ENCODE results near the gene SLC25A6. TPM values are rescaled to one million over a fixed set of nuclear protein-coding genes. Genes with fewer than 3 reads are reported as not detected.
A peak's percentile ranks its signal among the peaks of the same experiment; 100 is the strongest.

Gene SLC25A6
- total and polyA plus RNA-seq, 9 of the 15 experiments (the other 6 are each of a cell fraction or from before 2014, with no cell fraction given) = 24.6 to 330 (median 129) TPM

DNA sequence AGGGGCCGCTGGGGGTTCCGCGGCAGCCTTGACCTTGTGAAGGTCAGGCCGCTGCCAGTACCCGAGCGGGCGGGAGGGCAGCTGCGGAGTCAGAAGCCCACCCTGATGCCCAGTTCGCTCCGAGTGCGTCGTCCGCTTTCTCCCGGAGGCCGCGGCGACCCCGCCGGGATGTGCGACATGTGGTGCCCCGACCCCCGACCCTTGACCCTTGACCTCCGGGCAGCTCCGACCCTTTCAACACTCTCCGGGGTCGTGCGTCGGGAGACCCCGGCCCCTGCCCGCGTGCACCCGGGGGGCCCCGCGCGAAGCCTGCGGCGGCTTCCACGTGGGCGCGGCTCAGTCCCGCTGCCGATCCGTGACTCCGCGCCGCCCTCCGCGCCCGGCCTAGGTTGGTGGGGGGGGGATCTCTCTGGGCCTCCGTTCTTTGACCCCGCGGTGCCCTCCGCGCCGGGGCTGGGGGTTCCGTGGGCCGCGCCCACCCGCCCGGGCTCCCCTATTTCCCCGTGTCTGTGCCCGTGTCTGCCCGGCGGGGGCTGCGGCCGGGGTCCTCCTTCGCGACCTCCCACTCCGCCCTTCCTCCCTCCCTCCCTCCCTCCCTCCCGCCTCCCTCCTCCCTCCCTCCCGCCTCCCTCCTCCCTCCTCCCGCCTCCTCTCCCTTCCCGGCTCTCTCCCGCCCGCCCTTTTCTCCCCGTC, 609 bp upstream of the SLC25A6 start (continued):
- TF ChIP-seq, protein P1, sequence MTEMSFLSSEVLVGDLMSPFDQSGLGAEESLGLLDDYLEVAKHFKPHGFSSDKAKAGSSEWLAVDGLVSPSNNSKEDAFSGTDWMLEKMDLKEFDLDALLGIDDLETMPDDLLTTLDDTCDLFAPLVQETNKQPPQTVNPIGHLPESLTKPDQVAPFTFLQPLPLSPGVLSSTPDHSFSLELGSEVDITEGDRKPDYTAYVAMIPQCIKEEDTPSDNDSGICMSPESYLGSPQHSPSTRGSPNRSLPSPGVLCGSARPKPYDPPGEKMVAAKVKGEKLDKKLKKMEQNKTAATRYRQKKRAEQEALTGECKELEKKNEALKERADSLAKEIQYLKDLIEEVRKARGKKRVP (CRISPR knock-in tag; IDR thresholded peaks at IDR 0.05) = peak; percentile 59; the same call in 1 of the 2 replicates
- TF ChIP-seq HDAC1 (IDR thresholded peaks at IDR 0.05) (peak in 1 of 2 experiments; percentile 8; a peak in 2 of 4 replicates), ZNF263 (CRISPR knock-in tag; IDR thresholded peaks at IDR 0.05; ENCODE audit: borderline replicate concordance) (peak; percentile 95), ATF7 (IDR thresholded peaks at IDR 0.05) (peak; percentile 22; the same call in 1 of the 2 replicates), ZNF239 (CRISPR knock-in tag; IDR thresholded peaks at IDR 0.05) (peak; percentile 77), ARNT (IDR thresholded peaks at IDR 0.05) (no peak), SIX5 (IDR thresholded peaks at IDR 0.05; ENCODE audit: borderline replicate concordance in 1 of 2, insufficient read depth in 1 of 2, low read depth in 1 of 2, low read length in 2 of 2) (0 out of 4 replicates have a peak, but pooled peaks of 1 of the 2 experiments have one; percentile 18), PCBP1 (IDR thresholded peaks at IDR 0.05; ENCODE audit: low read depth, low read length, poor library complexity, severe bottlenecking) (peak; percentile 37), MTA3 (IDR thresholded peaks at IDR 0.05; ENCODE audit: borderline replicate concordance) (peak; percentile 62; the same call in 1 of the 2 replicates)
- TF ChIP-seq, protein P2, sequence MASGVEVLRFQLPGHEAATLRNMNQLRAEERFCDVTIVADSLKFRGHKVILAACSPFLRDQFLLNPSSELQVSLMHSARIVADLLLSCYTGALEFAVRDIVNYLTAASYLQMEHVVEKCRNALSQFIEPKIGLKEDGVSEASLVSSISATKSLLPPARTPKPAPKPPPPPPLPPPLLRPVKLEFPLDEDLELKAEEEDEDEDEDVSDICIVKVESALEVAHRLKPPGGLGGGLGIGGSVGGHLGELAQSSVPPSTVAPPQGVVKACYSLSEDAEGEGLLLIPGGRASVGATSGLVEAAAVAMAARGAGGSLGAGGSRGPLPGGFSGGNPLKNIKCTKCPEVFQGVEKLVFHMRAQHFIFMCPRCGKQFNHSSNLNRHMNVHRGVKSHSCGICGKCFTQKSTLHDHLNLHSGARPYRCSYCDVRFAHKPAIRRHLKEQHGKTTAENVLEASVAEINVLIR (CRISPR knock-in tag; IDR thresholded peaks at IDR 0.05) = peak; percentile 37; the same call in 1 of the 2 replicates
- TF ChIP-seq, protein P3, sequence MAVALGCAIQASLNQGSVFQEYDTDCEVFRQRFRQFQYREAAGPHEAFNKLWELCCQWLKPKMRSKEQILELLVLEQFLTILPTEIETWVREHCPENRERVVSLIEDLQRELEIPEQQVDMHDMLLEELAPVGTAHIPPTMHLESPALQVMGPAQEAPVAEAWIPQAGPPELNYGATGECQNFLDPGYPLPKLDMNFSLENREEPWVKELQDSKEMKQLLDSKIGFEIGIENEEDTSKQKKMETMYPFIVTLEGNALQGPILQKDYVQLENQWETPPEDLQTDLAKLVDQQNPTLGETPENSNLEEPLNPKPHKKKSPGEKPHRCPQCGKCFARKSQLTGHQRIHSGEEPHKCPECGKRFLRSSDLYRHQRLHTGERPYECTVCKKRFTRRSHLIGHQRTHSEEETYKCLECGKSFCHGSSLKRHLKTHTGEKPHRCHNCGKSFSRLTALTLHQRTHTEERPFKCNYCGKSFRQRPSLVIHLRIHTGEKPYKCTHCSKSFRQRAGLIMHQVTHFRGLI (CRISPR knock-in tag; IDR thresholded peaks at IDR 0.05) = peak; percentile 77
- TF ChIP-seq, protein P4, sequence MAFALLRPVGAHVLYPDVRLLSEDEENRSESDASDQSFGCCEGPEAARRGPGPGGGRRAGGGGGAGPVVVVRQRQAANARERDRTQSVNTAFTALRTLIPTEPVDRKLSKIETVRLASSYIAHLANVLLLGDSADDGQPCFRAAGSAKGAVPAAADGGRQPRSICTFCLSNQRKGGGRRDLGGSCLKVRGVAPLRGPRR (CRISPR knock-in tag; IDR thresholded peaks at IDR 0.05) = peak; percentile 87; the same call in 1 of the 2 replicates
- TF ChIP-seq, protein P5, sequence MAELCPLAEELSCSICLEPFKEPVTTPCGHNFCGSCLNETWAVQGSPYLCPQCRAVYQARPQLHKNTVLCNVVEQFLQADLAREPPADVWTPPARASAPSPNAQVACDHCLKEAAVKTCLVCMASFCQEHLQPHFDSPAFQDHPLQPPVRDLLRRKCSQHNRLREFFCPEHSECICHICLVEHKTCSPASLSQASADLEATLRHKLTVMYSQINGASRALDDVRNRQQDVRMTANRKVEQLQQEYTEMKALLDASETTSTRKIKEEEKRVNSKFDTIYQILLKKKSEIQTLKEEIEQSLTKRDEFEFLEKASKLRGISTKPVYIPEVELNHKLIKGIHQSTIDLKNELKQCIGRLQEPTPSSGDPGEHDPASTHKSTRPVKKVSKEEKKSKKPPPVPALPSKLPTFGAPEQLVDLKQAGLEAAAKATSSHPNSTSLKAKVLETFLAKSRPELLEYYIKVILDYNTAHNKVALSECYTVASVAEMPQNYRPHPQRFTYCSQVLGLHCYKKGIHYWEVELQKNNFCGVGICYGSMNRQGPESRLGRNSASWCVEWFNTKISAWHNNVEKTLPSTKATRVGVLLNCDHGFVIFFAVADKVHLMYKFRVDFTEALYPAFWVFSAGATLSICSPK (IDR thresholded peaks at IDR 0.05; ENCODE audit: borderline replicate concordance) = no peak
- TF ChIP-seq, protein P6, sequence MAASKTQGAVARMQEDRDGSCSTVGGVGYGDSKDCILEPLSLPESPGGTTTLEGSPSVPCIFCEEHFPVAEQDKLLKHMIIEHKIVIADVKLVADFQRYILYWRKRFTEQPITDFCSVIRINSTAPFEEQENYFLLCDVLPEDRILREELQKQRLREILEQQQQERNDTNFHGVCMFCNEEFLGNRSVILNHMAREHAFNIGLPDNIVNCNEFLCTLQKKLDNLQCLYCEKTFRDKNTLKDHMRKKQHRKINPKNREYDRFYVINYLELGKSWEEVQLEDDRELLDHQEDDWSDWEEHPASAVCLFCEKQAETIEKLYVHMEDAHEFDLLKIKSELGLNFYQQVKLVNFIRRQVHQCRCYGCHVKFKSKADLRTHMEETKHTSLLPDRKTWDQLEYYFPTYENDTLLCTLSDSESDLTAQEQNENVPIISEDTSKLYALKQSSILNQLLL (CRISPR knock-in tag; IDR thresholded peaks at IDR 0.05; ENCODE audit: borderline replicate concordance) = no peak
- TF ChIP-seq, protein P7, sequence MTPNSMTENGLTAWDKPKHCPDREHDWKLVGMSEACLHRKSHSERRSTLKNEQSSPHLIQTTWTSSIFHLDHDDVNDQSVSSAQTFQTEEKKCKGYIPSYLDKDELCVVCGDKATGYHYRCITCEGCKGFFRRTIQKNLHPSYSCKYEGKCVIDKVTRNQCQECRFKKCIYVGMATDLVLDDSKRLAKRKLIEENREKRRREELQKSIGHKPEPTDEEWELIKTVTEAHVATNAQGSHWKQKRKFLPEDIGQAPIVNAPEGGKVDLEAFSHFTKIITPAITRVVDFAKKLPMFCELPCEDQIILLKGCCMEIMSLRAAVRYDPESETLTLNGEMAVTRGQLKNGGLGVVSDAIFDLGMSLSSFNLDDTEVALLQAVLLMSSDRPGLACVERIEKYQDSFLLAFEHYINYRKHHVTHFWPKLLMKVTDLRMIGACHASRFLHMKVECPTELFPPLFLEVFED (CRISPR knock-in tag; conservative IDR thresholded peaks at IDR 0.05) = 0 out of 2 replicates have a peak, but pooled peaks have one; percentile 18

All from K562 (cell line).